GM19035 (cell line): ENCODE measurements around the gene PCLO.
"Not testable (repeated sequence)": the region's sequence is repeated elsewhere in the genome, so short reads cannot be mapped to it uniquely, and the experiment has no call there.

ENCODE experiments used
- ATAC-seq: cut with Tn5 transposase; IDR thresholded peaks from one replicate; pipeline ENCODE4 v1.9.1; 2021; ENCODE audit not compliant: unreplicated experiment

The PCLO gene

GRCh38 chr7:82965088-82966036 lies 197.3 kb downstream of the PCLO start:
- ATAC-seq: no peak

GRCh38 chr7:82964150-82964882 lies 198.4 kb downstream of the PCLO start:
- ATAC-seq: peak; percentile 70

- ATAC-seq: no peak
These were observed 201.4 kb downstream of the PCLO start for GRCh38 chr7:82961240-82961639.

GRCh38 chr7:82959528-82959927 lies 203.2 kb downstream of the PCLO start:
- no peak for ATAC-seq

- ATAC-seq: no peak
These were observed 205.2 kb downstream of the PCLO start for GRCh38 chr7:82957521-82957920.

- ATAC-seq: no peak
These were observed 209.2 kb downstream of the PCLO start for GRCh38 chr7:82953324-82954027.

GRCh38 chr7:82950436-82950835 lies 212.2 kb downstream of the PCLO start:
- no peak for ATAC-seq

- ATAC-seq: no peak
These were observed 217.2 kb downstream of the PCLO start for GRCh38 chr7:82945480-82945879.

GRCh38 chr7:82945056-82945455 lies 217.6 kb downstream of the PCLO start:
- no peak for ATAC-seq

GRCh38 chr7:82932516-82932915 lies 230.2 kb downstream of the PCLO start:
- ATAC-seq: no peak

GRCh38 chr7:82926477-82926876 lies 236.2 kb downstream of the PCLO start:
- no peak for ATAC-seq

GRCh38 chr7:82925331-82925730 lies 237.4 kb downstream of the PCLO start:
- ATAC-seq: no peak

- peak; percentile 60 for ATAC-seq
These were observed 256.2 kb downstream of the PCLO start for GRCh38 chr7:82906502-82906901.

- no peak for ATAC-seq
These were observed 257.8 kb downstream of the PCLO start for GRCh38 chr7:82904871-82905270.

GRCh38 chr7:82901098-82901497 lies 261.6 kb downstream of the PCLO start:
- not testable (repeated sequence) for ATAC-seq

- no peak for ATAC-seq
These were observed 265.2 kb downstream of the PCLO start for GRCh38 chr7:82897500-82897899.

GRCh38 chr7:82894341-82894740 lies 268.3 kb downstream of the PCLO start:
- not testable (repeated sequence) for ATAC-seq

- no peak for ATAC-seq
These were observed 276.4 kb downstream of the PCLO start for GRCh38 chr7:82886324-82886723.

- no peak for ATAC-seq
These were observed 296.8 kb downstream of the PCLO start for GRCh38 chr7:82865856-82866255.

GRCh38 chr7:82859106-82859850 lies 303.4 kb downstream of the PCLO start:
- ATAC-seq: no peak

- no peak for ATAC-seq
These were observed 311.6 kb downstream of the PCLO start for GRCh38 chr7:82851121-82851520.
